Measurements from ENCODE around the gene MMP24OS. TPM values are rescaled to one million over a fixed set of nuclear protein-coding genes. Genes with fewer than 3 reads are reported as not detected.

MMP24OS gene
- 10 to 100 TPM; 28.4 to 44.3 TPM for total RNA-seq

GRCh38 chr20:35277531-35278395, at the start of gene MMP24OS:
Gene MMP24OS (minus strand): TSS chr20:35278122. CDS start chr20:35277929, 193 bp downstream.
- CTCF ChIA-PET = interaction anchor here (0.7 to 2.7 kb wide), 11 partner anchors 9 to 677 kb away, joined by 3 to 17 read pairs (median 4); partner anchors contain the start of genes EDEM2, MMP24 and SCAND1
- ATAC-seq (peak; percentile 92), DNase-seq (peak; percentile 96)
- Mint-ChIP-seq H3K27me3 (no peaks in the 10 kb centered on the region), H3K9me3 (ENCODE audit: low read depth) (no peaks in the 10 kb centered on the region), H3K4me3 (peak within 1 kb of the TSS; percentile 98), H3K4me1 (peaks cover 21% of the 10 kb centered on the region), H3K27ac (peak within 1 kb of the TSS; percentile 99), H3K36me3 (peaks cover 34% of the 10 kb centered on the region)

- CTCF ChIA-PET = interaction anchor here (0.9 to 1.5 kb wide), 2 partner anchors 22 to 29 kb away, joined by 3 to 9 read pairs; no protein-coding TSS in a partner anchor
- DNase-seq (no peak), ATAC-seq (no peak)
- H3K27me3 Mint-ChIP-seq = no peaks in the 10 kb centered on the region
- H3K36me3 Mint-ChIP-seq = peaks cover 8% of the 10 kb centered on the region
- H3K4me1 Mint-ChIP-seq = peaks cover 17% of the 10 kb centered on the region
- no peak overlapping the region for H3K4me3 Mint-ChIP-seq
- H3K27ac Mint-ChIP-seq = no peak overlapping the region
- no peaks in the 10 kb centered on the region for H3K9me3 Mint-ChIP-seq (ENCODE audit: low read depth)
Observed at GRCh38 chr20:35327074-35327976, 49.4 kb upstream of the MMP24OS start.

DNA sequence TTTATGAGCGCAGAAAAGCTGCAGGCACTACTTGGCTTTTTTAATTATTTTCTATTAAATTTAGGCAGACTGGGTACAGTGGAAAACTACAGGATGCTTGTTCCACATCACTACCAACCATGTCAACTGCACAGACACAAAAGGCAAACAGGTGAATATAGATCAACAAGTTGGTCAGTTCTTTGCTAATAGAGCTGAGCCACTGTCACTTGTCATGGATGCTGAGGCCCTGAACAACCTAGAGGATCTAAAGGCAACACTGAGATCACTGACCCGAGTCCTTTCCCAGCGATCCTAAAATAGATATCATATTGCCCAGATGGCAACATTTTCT, 48.8 kb upstream of the MMP24OS start:
- Mint-ChIP-seq H3K27ac (no peak overlapping the region), H3K36me3 (peaks cover 8% of the 10 kb centered on the region), H3K27me3 (no peaks in the 10 kb centered on the region), H3K4me3 (no peak overlapping the region), H3K9me3 (ENCODE audit: low read depth) (no peaks in the 10 kb centered on the region), H3K4me1 (peaks cover 17% of the 10 kb centered on the region)
- ATAC-seq (no peak), DNase-seq (no peak)
- CTCF ChIA-PET = interaction anchor here (0.9 to 1.5 kb wide), 2 partner anchors 21 to 28 kb away, joined by 3 to 9 read pairs; no protein-coding TSS in a partner anchor

GRCh38 chr20:35326021-35326739, 48.3 kb upstream of the MMP24OS start:
- no peaks in the 10 kb centered on the region for H3K27me3 Mint-ChIP-seq
- DNase-seq (no peak), ATAC-seq (no peak)
- CTCF ChIA-PET = interaction anchor here (0.9 to 1.5 kb wide), 2 partner anchors 21 to 28 kb away, joined by 3 to 9 read pairs; no protein-coding TSS in a partner anchor
- H3K36me3 Mint-ChIP-seq = peaks cover 8% of the 10 kb centered on the region
- H3K9me3 Mint-ChIP-seq (ENCODE audit: low read depth) = no peaks in the 10 kb centered on the region
- peaks cover 17% of the 10 kb centered on the region for H3K4me1 Mint-ChIP-seq
- H3K4me3 Mint-ChIP-seq = no peak overlapping the region
- no peak overlapping the region for H3K27ac Mint-ChIP-seq

DNA sequence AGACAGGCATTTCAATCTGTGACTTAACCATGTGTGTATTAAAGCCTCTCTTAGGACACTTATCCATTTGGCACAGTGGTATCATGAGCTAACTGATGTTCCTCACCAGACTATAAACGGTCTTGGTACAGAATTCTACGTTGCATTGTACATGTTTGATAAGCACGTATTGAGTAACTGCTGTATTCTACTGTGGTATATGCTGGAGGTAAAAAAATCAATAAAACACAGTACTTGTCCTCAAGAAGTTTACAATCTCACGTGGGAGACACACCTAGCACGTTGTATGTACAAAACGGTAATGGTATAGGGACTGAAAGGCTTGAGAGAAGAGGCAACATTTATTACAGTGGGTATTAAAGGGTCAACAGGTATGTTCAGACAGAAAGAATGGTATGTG, 47.5 kb upstream of the MMP24OS start:
- Mint-ChIP-seq H3K36me3 (peaks cover 10% of the 10 kb centered on the region), H3K27me3 (no peaks in the 10 kb centered on the region), H3K27ac (no peak overlapping the region), H3K4me3 (no peak overlapping the region), H3K4me1 (peaks cover 17% of the 10 kb centered on the region), H3K9me3 (ENCODE audit: low read depth) (no peaks in the 10 kb centered on the region)
- CTCF ChIA-PET = no interaction called here
- DNase-seq (no peak), ATAC-seq (no peak)

- Mint-ChIP-seq H3K9me3 (ENCODE audit: low read depth) (no peaks in the 10 kb centered on the region), H3K27ac (no peak overlapping the region), H3K4me3 (no peak overlapping the region), H3K36me3 (peaks cover 8% of the 10 kb centered on the region), H3K4me1 (peaks cover 34% of the 10 kb centered on the region), H3K27me3 (no peaks in the 10 kb centered on the region)
- ATAC-seq (no peak), DNase-seq (no peak)
- CTCF ChIA-PET = interaction anchor here (0.7 to 4.7 kb wide), 6 partner anchors 9 to 21 kb away, joined by 3 to 19 read pairs (median 4); no protein-coding TSS in a partner anchor
Observed at GRCh38 chr20:35320396-35321126, 42.6 kb upstream of the MMP24OS start.

DNA sequence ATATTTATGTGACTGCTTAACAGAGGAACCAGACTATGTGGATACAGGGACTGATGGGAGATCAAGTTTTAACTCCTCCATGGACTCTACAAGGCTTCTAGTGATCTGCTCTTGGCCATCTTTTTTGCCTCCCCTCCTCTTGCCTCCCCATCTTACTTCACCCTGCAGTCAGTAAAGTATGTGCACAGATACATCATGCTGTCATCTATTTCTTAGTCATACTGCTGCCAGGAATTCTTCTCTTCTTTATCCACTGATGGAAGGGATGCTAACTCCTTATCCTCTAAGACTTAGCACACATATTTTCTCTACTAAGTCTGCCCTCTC, 41.9 kb upstream of the MMP24OS start:
- ATAC-seq (no peak), DNase-seq (no peak)
- CTCF ChIA-PET = interaction anchor here (0.8 to 4.7 kb wide), 4 partner anchors 10 to 16 kb away, joined by 4 to 19 read pairs (median 6); no protein-coding TSS in a partner anchor
- peaks cover 41% of the 10 kb centered on the region for H3K4me1 Mint-ChIP-seq
- H3K27me3 Mint-ChIP-seq = no peaks in the 10 kb centered on the region
- no peaks in the 10 kb centered on the region for H3K9me3 Mint-ChIP-seq (ENCODE audit: low read depth)
- no peak overlapping the region for H3K27ac Mint-ChIP-seq
- peaks cover 6% of the 10 kb centered on the region for H3K36me3 Mint-ChIP-seq
- no peak overlapping the region for H3K4me3 Mint-ChIP-seq

GRCh38 chr20:35319192-35319870, 41.4 kb upstream of the MMP24OS start:
- H3K4me1 Mint-ChIP-seq = peaks cover 46% of the 10 kb centered on the region
- DNase-seq = no peak
- H3K36me3 Mint-ChIP-seq = peaks cover 8% of the 10 kb centered on the region
- no peak for ATAC-seq
- H3K27ac Mint-ChIP-seq = no peak overlapping the region
- H3K9me3 Mint-ChIP-seq (ENCODE audit: low read depth) = no peaks in the 10 kb centered on the region
- no peak overlapping the region for H3K4me3 Mint-ChIP-seq
- CTCF ChIA-PET = interaction anchor here (0.9 to 4.7 kb wide), 4 partner anchors 10 to 128 kb away, joined by 3 to 19 read pairs (median 6); no protein-coding TSS in a partner anchor
- H3K27me3 Mint-ChIP-seq = no peaks in the 10 kb centered on the region

DNA sequence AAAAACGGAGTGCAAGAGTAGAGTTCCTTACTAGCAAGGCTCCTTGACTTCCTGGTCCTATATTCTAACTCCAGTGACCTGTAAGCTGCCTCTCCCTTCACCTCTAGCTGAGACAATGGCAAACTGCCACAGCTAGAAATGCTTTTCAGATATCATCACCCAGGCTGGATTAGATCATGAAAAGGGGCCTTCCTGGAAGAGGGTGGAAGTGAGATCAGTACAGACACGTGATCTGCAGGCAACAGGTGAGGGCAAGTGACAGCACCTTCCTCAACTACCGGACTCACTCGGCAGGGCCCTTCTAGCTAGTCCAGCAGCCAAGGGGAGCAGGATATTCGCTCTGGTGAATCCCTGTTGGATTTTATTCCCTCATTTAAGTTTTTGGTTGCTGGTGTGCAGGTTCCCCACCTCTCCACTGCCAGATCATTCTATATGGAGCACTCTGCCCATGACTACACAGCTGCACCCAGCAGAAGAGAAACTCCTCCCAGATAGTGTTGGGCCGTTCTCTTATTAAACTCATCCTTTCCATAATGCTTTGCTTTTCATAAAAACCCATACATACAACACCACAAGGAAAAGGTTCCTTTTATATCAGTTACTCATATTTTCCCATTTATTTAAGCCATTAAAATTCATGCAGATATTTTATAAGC, 40.7 kb upstream of the MMP24OS start:
- peaks cover 9% of the 10 kb centered on the region for H3K36me3 Mint-ChIP-seq
- H3K4me1 Mint-ChIP-seq = peaks cover 50% of the 10 kb centered on the region
- ATAC-seq (no peak), DNase-seq (no peak)
- H3K27ac Mint-ChIP-seq = peak overlapping the region; percentile 54
- no peaks in the 10 kb centered on the region for H3K27me3 Mint-ChIP-seq
- no peaks in the 10 kb centered on the region for H3K9me3 Mint-ChIP-seq (ENCODE audit: low read depth)
- CTCF ChIA-PET = interaction anchor here (0.9 to 4.7 kb wide), 5 partner anchors 11 to 222 kb away, joined by 3 to 19 read pairs (median 5); no protein-coding TSS in a partner anchor
- no peak overlapping the region for H3K4me3 Mint-ChIP-seq

DNA sequence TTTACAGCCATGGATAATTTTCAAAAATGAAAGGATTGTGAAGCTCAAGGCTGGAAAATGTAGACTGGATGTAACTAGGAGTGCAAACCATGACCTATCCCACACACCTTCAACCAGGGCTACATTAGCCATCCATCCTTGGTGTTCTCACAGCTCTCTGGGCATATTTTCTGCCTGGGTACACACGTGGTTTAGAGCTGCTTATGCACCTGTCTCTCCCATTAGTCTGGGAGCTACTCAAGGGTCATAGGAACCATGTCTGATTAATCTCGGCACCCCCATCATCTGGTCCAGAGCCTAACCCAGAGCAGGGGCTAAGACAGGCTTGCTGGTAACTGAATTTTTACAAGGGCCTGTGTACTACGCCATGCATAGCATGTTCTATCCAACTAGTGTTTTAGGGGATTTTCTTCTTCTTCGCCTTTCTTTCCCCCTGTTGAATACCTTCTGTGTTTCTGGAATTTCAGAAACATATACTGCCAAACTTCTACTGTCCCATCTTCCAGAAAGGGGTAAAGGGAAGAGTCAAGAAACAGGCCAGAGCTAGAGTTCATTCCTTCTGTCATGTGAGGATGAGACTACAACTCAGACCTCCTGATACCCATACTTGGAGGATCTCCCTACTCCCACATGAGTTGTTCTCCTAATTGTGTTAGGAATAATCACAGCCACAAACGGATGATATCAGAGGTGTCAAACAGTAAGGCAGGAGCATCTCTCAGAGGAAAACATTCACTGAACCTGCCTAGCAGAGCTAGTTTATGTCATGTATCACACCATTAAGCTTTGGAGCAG, 39.7 kb upstream of the MMP24OS start:
- DNase-seq (no peak), ATAC-seq (no peak)
- Mint-ChIP-seq H3K4me1 (peaks cover 47% of the 10 kb centered on the region), H3K27me3 (no peaks in the 10 kb centered on the region), H3K9me3 (ENCODE audit: low read depth) (no peaks in the 10 kb centered on the region), H3K36me3 (peaks cover 11% of the 10 kb centered on the region), H3K4me3 (no peak overlapping the region), H3K27ac (no peak overlapping the region)
- CTCF ChIA-PET = interaction anchor here (0.9 to 4.7 kb wide), 6 partner anchors 10 to 221 kb away, joined by 3 to 19 read pairs (median 6); partner anchors contain the start of gene EDEM2

- H3K9me3 Mint-ChIP-seq (ENCODE audit: low read depth) = no peaks in the 10 kb centered on the region
- DNase-seq (no peak), ATAC-seq (no peak)
- CTCF ChIA-PET = no interaction called here
- H3K27ac Mint-ChIP-seq = peak overlapping the region; percentile 38
- peaks cover 15% of the 10 kb centered on the region for H3K36me3 Mint-ChIP-seq
- peaks cover 61% of the 10 kb centered on the region for H3K4me1 Mint-ChIP-seq
- no peak overlapping the region for H3K4me3 Mint-ChIP-seq
- no peaks in the 10 kb centered on the region for H3K27me3 Mint-ChIP-seq
Observed at GRCh38 chr20:35316086-35316485, 38.2 kb upstream of the MMP24OS start.

Data from activated CD8-positive, alpha-beta memory T cell treated with anti-CD3 and anti-CD28 coated beads, Interleukin-2, amount 10 ng/mL, durations not matched to agents 7 days and 5 days (primary cell).